ENCODE data around the gene MSMP. TPM values are rescaled to one million over a fixed set of nuclear protein-coding genes. Genes with fewer than 3 reads are reported as not detected.

MSMP gene
- total and polyA plus RNA-seq, 10 of the 15 experiments (the other 5 are each of a cell fraction or from before 2014, with no cell fraction given), result 0.33 to 2.4 (median 0.86) TPM; not detected in 4

DNA sequence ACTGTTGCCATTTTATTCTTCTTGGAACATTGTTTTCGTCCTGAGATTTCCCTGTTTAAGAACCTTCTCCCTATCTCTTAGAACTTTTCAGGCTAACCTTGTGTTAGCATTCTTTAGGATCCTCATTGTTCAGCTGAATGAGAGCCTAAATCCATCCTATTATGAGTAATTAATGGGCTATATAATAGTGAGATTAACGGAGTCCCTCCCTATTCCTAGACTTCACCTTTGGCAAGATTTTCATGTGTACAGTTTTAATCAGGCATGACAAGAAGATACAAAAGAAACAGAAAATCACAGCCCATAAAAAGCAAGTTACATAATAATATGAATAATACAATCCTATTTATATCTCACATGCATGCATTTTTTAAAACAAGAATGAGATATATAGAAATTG is 9.1 kb upstream of the MSMP start (continued):
- TF ChIP-seq, protein P1, sequence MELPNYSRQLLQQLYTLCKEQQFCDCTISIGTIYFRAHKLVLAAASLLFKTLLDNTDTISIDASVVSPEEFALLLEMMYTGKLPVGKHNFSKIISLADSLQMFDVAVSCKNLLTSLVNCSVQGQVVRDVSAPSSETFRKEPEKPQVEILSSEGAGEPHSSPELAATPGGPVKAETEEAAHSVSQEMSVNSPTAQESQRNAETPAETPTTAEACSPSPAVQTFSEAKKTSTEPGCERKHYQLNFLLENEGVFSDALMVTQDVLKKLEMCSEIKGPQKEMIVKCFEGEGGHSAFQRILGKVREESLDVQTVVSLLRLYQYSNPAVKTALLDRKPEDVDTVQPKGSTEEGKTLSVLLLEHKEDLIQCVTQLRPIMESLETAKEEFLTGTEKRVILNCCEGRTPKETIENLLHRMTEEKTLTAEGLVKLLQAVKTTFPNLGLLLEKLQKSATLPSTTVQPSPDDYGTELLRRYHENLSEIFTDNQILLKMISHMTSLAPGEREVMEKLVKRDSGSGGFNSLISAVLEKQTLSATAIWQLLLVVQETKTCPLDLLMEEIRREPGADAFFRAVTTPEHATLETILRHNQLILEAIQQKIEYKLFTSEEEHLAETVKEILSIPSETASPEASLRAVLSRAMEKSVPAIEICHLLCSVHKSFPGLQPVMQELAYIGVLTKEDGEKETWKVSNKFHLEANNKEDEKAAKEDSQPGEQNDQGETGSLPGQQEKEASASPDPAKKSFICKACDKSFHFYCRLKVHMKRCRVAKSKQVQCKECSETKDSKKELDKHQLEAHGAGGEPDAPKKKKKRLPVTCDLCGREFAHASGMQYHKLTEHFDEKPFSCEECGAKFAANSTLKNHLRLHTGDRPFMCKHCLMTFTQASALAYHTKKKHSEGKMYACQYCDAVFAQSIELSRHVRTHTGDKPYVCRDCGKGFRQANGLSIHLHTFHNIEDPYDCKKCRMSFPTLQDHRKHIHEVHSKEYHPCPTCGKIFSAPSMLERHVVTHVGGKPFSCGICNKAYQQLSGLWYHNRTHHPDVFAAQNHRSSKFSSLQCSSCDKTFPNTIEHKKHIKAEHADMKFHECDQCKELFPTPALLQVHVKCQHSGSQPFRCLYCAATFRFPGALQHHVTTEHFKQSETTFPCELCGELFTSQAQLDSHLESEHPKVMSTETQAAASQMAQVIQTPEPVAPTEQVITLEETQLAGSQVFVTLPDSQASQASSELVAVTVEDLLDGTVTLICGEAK (IDR thresholded peaks at IDR 0.05; ENCODE audit: borderline replicate concordance), result no peak
- TF ChIP-seq EGR1 (IDR thresholded peaks at IDR 0.05; ENCODE audit: borderline replicate concordance in 1 of 2, low read depth in 2 of 2, low read length in 2 of 2) (no peak), STAT1 (conservative IDR thresholded peaks at IDR 0.05) (no peak), NFYA (IDR thresholded peaks at IDR 0.05; ENCODE audit: borderline replicate concordance, low read depth, low read length) (no peak), GABPA (IDR thresholded peaks at IDR 0.05; ENCODE audit: low read depth) (no peak)

DNA sequence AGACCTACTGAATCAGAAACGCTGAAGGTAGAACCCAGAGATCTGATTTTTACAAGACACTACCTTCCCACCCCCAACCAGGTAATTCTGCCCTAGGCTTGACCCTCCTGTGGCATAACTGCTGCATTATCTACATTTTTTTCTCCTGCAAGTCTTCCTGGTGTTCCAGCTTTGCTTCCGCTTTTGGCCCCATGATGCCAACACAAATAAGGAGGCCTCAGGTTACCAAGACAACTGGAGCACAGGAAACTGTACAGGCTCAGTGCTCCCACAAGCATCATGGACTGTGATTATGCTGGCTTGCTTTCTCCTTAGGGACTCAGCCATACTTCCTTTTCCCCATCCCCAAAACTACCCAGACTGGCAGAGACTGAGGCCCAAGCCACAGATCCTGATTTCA is 6.6 kb upstream of the MSMP start:
- TF ChIP-seq TARDBP (IDR thresholded peaks at IDR 0.05; ENCODE audit: borderline replicate concordance), result no peak
- no peak for TF ChIP-seq TCF3 (IDR thresholded peaks at IDR 0.05; ENCODE audit: borderline replicate concordance, insufficient read depth, low read depth, low read length)
- no peak for TF ChIP-seq RUNX3 (IDR thresholded peaks at IDR 0.05; ENCODE audit: low read length)
- TF ChIP-seq SMAD1 (IDR thresholded peaks at IDR 0.05; ENCODE audit: low read depth, partially characterized antibody), result no peak
- H3K4me3 ChIP-seq, result no peak overlapping the region
- H4K20me1 ChIP-seq (ENCODE audit: control insufficient read depth, insufficient read depth), result no peaks in the 10 kb centered on the region
- peaks cover 22% of the 10 kb centered on the region for H3K4me1 ChIP-seq (ENCODE audit: control insufficient read depth, insufficient read depth, low read length)
- ChIA-PET RAD21 (ENCODE audit: unreplicated experiment) (interaction anchor here (0.7 to 2.2 kb wide), 4 partner anchors 32 to 124 kb away, joined by 3 to 6 read pairs (median 3); no protein-coding TSS in a partner anchor), CTCF (interaction anchor here (0.7 to 1.9 kb wide), 5 partner anchors 9 to 66 kb away, joined by 3 to 5 read pairs (median 4); no protein-coding TSS in a partner anchor), POLR2A (interaction anchor here (1.0 to 1.3 kb wide), 5 partner anchors 10 to 113 kb away, joined by 3 to 4 read pairs (median 3); no protein-coding TSS in a partner anchor), SMC1A (ENCODE audit: uncharacterized antibody, unreplicated experiment) (interaction anchor here (0.9 to 3.2 kb wide), 8 partner anchors 13 to 66 kb away, joined by 3 to 19 read pairs (median 4); no protein-coding TSS in a partner anchor)
- TSS peak; percentile 1 for BruUV-seq (replicated peaks)
- FAIRE-seq, result no peak
- H3K9ac ChIP-seq (ENCODE audit: control insufficient read depth, insufficient read depth, low read length), result no peak overlapping the region
- intact Hi-C loops (cut with micrococcal nuclease; ENCODE audit: unreplicated experiment), result no loop called here
- 97% methylated on average over 2 of the region's 2 CpGs for WGBS (ENCODE audit: insufficient coverage, insufficient replicate concordance, low lambda C conversion rate, missing lambda C conversion rate)
- no peak for ATAC-seq
- no peaks in the 10 kb centered on the region for H3K9me3 ChIP-seq (replicated peaks; ENCODE audit: control insufficient read depth, insufficient read depth, low read length)
- in situ Hi-C loops (cut with MboI), result no loop called here
- no peak overlapping the region for H3K27ac ChIP-seq (ENCODE audit: control insufficient read depth, insufficient read depth)
- H3K27me3 ChIP-seq (replicated peaks in 1 of 2; ENCODE audit: control insufficient read depth in 2 of 2, insufficient read depth in 2 of 2, low read length in 1 of 2), result no peaks in the 10 kb centered on the region
- no peak for DNase-seq (ENCODE audit: low read depth, low spot score)
- peaks cover 35% of the 10 kb centered on the region for H3K79me2 ChIP-seq (ENCODE audit: control insufficient read depth, insufficient read depth, low read length)
- H2AFZ ChIP-seq (ENCODE audit: control insufficient read depth, low read depth, low read length), result no peak overlapping the region
- H3K4me2 ChIP-seq (ENCODE audit: control insufficient read depth, insufficient read depth), result peak overlapping the region; percentile 41; the same call in 1 of the 2 replicates
- H3K36me3 ChIP-seq (ENCODE audit: control insufficient read depth in 2 of 2, insufficient read depth in 2 of 2, low read length in 1 of 2), result no peaks in the 10 kb centered on the region

Measured in GM12878 (cell line).